ENCODE results near the gene SOAT1. TPM values are rescaled to one million over a fixed set of nuclear protein-coding genes. Genes with fewer than 3 reads are reported as not detected.
A peak's percentile ranks its signal among the peaks of the same experiment; 100 is the strongest.

The SOAT1 gene
- total and polyA plus RNA-seq, 10 of the 15 experiments (the other 5 are each of a cell fraction or from before 2014, with no cell fraction given): 8.6 to 68.5 (median 22.3) TPM

DNA sequence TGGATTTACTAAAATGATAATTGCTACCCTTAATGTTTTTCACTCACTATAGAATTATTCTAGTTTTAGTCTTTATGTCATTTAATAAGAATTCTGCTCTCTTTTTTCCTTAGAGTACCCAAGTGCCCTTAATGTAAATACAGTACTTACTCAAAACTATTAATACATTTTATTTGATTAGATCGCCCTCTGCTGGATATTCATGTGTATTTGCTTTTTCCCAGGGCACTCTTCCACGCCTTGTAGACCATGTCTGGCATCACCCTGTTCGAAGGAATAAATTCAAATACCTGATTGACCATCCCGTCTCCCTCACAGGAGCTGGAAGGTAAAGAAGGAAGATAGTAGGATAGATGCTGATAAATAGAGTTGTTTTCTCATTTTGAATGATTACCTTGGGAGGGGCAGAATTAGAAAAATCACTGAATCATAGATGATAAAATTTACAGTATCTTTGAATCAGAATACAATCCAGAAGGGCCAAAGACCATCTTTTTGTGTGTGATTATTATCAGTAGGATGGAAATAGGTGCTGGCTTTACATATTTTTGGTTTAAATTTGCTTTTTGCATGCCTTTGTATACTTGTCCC, 76.2 kb downstream of the SOAT1 start:
- Histone ChIP-seq H3K27ac (ENCODE audit: control insufficient read depth, insufficient read depth) (no peak overlapping the region), H3K9ac (ENCODE audit: control insufficient read depth, insufficient read depth, low read length) (no peak overlapping the region), H4K20me1 (ENCODE audit: control insufficient read depth, insufficient read depth) (no peaks in the 10 kb centered on the region), H3K79me2 (ENCODE audit: control insufficient read depth, insufficient read depth, low read length) (no peaks in the 10 kb centered on the region), H3K27me3 (replicated peaks in 1 of 2; ENCODE audit: control insufficient read depth in 2 of 2, insufficient read depth in 2 of 2, low read length in 1 of 2) (0 out of 4 replicates have a peak, but pooled peaks cover 0 to 2% of the 10 kb centered on the region in 2 experiments), H3K4me2 (ENCODE audit: control insufficient read depth, insufficient read depth) (no peak overlapping the region), H2AFZ (ENCODE audit: control insufficient read depth, low read depth, low read length) (no peak overlapping the region), H3K4me3 (no peak overlapping the region), H3K36me3 (ENCODE audit: control insufficient read depth in 2 of 2, insufficient read depth in 2 of 2, low read length in 1 of 2) (no peaks in the 10 kb centered on the region), H3K9me3 (replicated peaks; ENCODE audit: control insufficient read depth, insufficient read depth, low read length) (no peaks in the 10 kb centered on the region), H3K4me1 (ENCODE audit: control insufficient read depth, insufficient read depth, low read length) (no peaks in the 10 kb centered on the region; the same call in 1 of the 2 replicates)
- CTCF ChIA-PET: interaction anchor here (0.6 to 7.6 kb wide), 24 partner anchors 11 to 513 kb away, joined by 3 to 87 read pairs (median 4); partner anchors contain the start of genes SOAT1 and TOR3A
- in situ Hi-C loops (cut with MboI): loop anchor here (5.0 to 25.0 kb wide), 4 partner anchors 248 to 838 kb away; partner anchors contain the start of gene TOR3A
- RAD21 ChIA-PET (ENCODE audit: unreplicated experiment): interaction anchor here (1.0 to 6.1 kb wide), 9 partner anchors 13 to 440 kb away, joined by 3 to 61 read pairs (median 6); partner anchors contain the start of genes SOAT1 and TOR3A
- POLR2A ChIA-PET: no interaction called here
- SMC1A ChIA-PET (ENCODE audit: uncharacterized antibody, unreplicated experiment): interaction anchor here (1.0 to 5.3 kb wide), 10 partner anchors 76 to 853 kb away, joined by 3 to 49 read pairs (median 4); partner anchors contain the start of gene SOAT1
- DNase-seq (ENCODE audit: low read depth, low spot score) (peak; percentile 33), ATAC-seq (peak; percentile 56), FAIRE-seq (peak; percentile 54)
- intact Hi-C loops (cut with micrococcal nuclease; ENCODE audit: unreplicated experiment): loop anchor here (1.0 to 5.0 kb wide), 6 partner anchors 119 to 828 kb away; partner anchors contain the start of gene FAM20B
- TF ChIP-seq, protein P1, sequence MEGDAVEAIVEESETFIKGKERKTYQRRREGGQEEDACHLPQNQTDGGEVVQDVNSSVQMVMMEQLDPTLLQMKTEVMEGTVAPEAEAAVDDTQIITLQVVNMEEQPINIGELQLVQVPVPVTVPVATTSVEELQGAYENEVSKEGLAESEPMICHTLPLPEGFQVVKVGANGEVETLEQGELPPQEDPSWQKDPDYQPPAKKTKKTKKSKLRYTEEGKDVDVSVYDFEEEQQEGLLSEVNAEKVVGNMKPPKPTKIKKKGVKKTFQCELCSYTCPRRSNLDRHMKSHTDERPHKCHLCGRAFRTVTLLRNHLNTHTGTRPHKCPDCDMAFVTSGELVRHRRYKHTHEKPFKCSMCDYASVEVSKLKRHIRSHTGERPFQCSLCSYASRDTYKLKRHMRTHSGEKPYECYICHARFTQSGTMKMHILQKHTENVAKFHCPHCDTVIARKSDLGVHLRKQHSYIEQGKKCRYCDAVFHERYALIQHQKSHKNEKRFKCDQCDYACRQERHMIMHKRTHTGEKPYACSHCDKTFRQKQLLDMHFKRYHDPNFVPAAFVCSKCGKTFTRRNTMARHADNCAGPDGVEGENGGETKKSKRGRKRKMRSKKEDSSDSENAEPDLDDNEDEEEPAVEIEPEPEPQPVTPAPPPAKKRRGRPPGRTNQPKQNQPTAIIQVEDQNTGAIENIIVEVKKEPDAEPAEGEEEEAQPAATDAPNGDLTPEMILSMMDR (IDR thresholded peaks at IDR 0.05 in 2 of 3, conservative IDR thresholded peaks at IDR 0.05 in 1 of 3; ENCODE audit: control insufficient read depth in 2 of 3, extremely low read depth in 1 of 3, insufficient read depth in 1 of 3, low read depth in 3 of 3, low read length in 3 of 3): peak; percentile 49 to 72 (median 56)
- TF ChIP-seq, protein P2, sequence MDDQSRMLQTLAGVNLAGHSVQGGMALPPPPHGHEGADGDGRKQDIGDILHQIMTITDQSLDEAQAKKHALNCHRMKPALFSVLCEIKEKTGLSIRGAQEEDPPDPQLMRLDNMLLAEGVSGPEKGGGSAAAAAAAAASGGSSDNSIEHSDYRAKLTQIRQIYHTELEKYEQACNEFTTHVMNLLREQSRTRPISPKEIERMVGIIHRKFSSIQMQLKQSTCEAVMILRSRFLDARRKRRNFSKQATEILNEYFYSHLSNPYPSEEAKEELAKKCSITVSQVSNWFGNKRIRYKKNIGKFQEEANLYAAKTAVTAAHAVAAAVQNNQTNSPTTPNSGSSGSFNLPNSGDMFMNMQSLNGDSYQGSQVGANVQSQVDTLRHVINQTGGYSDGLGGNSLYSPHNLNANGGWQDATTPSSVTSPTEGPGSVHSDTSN (IDR thresholded peaks at IDR 0.05; ENCODE audit: insufficient replicate concordance, low read depth, low read length): no peak
- TF ChIP-seq POLR2AphosphoS5 (IDR thresholded peaks at IDR 0.05; ENCODE audit: low read length) (no peak), CREB1 (IDR thresholded peaks at IDR 0.05; ENCODE audit: low read depth) (no peak), SMC3 (IDR thresholded peaks at IDR 0.05; ENCODE audit: borderline replicate concordance, low read length) (peak; percentile 86), ZBED1 (IDR thresholded peaks at IDR 0.05; ENCODE audit: borderline replicate concordance) (no peak), RAD21 (IDR thresholded peaks at IDR 0.05; ENCODE audit: insufficient read depth, low read depth, low read length) (peak; percentile 74)
- TF ChIP-seq, protein P3, sequence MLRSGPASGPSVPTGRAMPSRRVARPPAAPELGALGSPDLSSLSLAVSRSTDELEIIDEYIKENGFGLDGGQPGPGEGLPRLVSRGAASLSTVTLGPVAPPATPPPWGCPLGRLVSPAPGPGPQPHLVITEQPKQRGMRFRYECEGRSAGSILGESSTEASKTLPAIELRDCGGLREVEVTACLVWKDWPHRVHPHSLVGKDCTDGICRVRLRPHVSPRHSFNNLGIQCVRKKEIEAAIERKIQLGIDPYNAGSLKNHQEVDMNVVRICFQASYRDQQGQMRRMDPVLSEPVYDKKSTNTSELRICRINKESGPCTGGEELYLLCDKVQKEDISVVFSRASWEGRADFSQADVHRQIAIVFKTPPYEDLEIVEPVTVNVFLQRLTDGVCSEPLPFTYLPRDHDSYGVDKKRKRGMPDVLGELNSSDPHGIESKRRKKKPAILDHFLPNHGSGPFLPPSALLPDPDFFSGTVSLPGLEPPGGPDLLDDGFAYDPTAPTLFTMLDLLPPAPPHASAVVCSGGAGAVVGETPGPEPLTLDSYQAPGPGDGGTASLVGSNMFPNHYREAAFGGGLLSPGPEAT (IDR thresholded peaks at IDR 0.05; ENCODE audit: low read depth): no peak
- TF ChIP-seq, protein P4, sequence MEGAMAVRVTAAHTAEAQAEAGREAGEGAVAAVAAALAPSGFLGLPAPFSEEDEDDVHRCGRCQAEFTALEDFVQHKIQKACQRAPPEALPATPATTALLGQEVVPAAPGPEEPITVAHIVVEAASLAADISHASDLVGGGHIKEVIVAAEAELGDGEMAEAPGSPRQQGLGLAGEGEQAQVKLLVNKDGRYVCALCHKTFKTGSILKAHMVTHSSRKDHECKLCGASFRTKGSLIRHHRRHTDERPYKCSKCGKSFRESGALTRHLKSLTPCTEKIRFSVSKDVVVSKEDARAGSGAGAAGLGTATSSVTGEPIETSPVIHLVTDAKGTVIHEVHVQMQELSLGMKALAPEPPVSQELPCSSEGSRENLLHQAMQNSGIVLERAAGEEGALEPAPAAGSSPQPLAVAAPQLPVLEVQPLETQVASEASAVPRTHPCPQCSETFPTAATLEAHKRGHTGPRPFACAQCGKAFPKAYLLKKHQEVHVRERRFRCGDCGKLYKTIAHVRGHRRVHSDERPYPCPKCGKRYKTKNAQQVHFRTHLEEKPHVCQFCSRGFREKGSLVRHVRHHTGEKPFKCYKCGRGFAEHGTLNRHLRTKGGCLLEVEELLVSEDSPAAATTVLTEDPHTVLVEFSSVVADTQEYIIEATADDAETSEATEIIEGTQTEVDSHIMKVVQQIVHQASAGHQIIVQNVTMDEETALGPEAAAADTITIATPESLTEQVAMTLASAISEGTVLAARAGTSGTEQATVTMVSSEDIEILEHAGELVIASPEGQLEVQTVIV (IDR thresholded peaks at IDR 0.05; ENCODE audit: borderline replicate concordance, partially characterized antibody): no peak
- BruUV-seq (replicated peaks): no TSS peak
- 0% methylated on average over 4 of the region's 4 CpGs for WGBS (ENCODE audit: insufficient coverage, insufficient replicate concordance, low lambda C conversion rate, missing lambda C conversion rate)
